Stimulated activated CD8-positive, alpha-beta memory T cell treated with anti-CD3 and anti-CD28 coated beads, Interleukin-12 subunit alpha, Interleukin-12 subunit beta, amount 100 ng/mL, for 1 hour (primary cell): ENCODE results near the gene HEXA.

ENCODE experiments used
- DNase-seq: peaks from one replicate; pipeline ENCODE4 v3.0.0-alpha.2; 2020; ENCODE audit warnings: low read depth

The HEXA gene

GRCh38 chr15:72319360-72319984 lies 56.3 kb downstream of the HEXA start:
- DNase-seq, result peak; percentile 9

GRCh38 chr15:72318408-72318942 lies 57.3 kb downstream of the HEXA start:
- no peak for DNase-seq

- DNase-seq, result no peak
Measured at GRCh38 chr15:72315706-72316370, 60.0 kb downstream of the HEXA start.

GRCh38 chr15:72313881-72314280 lies 61.9 kb downstream of the HEXA start:
- no peak for DNase-seq

GRCh38 chr15:72313448-72313840 lies 62.4 kb downstream of the HEXA start:
- no peak for DNase-seq

GRCh38 chr15:72312605-72313447 lies 63.0 kb downstream of the HEXA start:
- peak; percentile 25 for DNase-seq

GRCh38 chr15:72307026-72307425 lies 68.8 kb downstream of the HEXA start:
- DNase-seq, result no peak

- DNase-seq, result peak; percentile 12
Measured at GRCh38 chr15:72306211-72306785, 69.5 kb downstream of the HEXA start.

- no peak for DNase-seq
Measured at GRCh38 chr15:72304596-72304995, 71.2 kb downstream of the HEXA start.

GRCh38 chr15:72302955-72303354 lies 72.9 kb downstream of the HEXA start:
- DNase-seq, result no peak
